Mesenteric fat pad (tissue), 1 donor: Measurements from ENCODE around the gene MINDY4B. TPM values are rescaled to one million over a fixed set of nuclear protein-coding genes. Genes with fewer than 3 reads are reported as not detected.

Experiments
- DNase-seq: peaks from one replicate; pipeline ENCODE4 v3.0.0-alpha.2; 2020; ENCODE audit warnings: low spot score
- long read RNA-seq: library from polyadenylated mRNA; unstranded; transcript quantifications from one replicate; pipeline ENCODE4 v2.0.0, GENCODE V29; 2020
- total RNA-seq: library from RNA; stranded (reverse); fragmentation: NEBNext Ultra II Directional; extraction: Animal tissue kit (Norgen Biotek cat#: 25700); gene quantifications from one replicate; pipeline ENCODE4 v1.2.1, GENCODE V29; 2021
- donor health status: DM: yes; HTN: yes; CAD: no.

Gene MINDY4B
- not detected for total RNA-seq
- long read RNA-seq, partial matches to known transcripts = 0 of 1 reads
- long read RNA-seq, other reads (novel, unspliced or antisense) = 1 of 1 reads

GRCh38 chr3:150905339-150905738 is at the start of gene MINDY4B:
MINDY4B (minus strand) TSS chr3:150905439; CDS start chr3:150905439, 0 bp downstream.
- no peak for DNase-seq

DNA sequence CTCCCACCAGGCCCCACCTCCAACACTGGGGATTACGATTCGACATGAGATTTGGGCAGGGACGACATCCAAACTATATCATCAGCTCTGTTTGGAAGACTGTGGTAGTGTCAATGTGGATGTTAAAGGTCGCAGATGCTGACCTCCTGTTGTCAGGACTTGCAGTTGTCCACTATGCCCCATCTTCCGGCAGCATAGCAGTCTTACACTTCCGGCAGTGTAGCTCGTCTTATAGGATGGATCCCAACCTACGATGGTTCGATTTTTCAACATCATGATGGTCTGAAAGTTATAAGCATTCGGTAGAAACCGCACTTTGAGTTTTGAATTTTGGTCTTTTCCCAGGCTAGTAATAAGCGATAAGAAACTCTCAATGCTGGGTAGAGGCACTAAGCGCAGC is 46.7 kb upstream of the MINDY4B start:
- DNase-seq = no peak

- no peak for DNase-seq
These were observed 40.2 kb upstream of the MINDY4B start for GRCh38 chr3:150945226-150946032.

GRCh38 chr3:150942221-150942620 is 37.0 kb upstream of the MINDY4B start:
- DNase-seq = no peak

DNA sequence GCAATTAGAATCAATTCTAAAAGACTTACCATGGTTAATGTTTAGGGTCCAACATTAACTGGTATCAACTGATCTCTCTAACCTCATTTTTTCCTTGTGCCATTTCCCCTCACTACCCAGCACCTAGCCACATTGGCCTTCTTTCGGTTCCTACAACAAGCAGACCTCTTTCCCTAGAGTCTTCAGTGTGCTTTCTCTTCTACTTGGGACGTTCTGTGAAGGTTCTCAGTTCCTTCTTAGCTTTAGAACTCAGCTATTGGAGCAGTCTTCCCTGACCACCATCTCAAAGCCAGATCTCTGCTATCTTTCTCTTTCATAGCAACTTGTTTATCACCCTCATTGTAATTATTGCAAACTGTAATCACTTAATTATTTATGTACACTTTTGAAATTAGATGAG is 31.5 kb upstream of the MINDY4B start:
- DNase-seq = no peak

- DNase-seq = no peak
These were observed 28.3 kb upstream of the MINDY4B start for GRCh38 chr3:150933473-150933995.

GRCh38 chr3:150931745-150932144 is 26.5 kb upstream of the MINDY4B start:
- DNase-seq = no peak

DNA sequence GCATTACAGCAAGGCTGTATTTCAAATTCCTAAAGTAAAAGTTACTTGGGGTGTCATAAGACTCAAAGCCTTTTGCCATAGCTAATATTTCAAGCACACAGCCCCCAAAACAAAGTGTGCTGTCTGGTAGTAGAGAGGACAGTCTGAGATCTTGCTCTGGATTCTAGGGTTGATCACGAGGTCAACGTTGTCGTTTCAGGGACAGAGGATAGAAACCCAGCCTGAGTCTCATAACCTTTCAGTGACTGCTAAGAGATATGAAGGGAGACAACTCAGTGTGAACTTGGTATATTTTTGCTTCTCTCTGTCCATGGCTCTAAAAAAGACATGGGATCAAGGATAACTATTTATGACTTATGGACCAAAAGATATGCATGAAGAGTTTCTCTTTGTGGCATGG is 25.6 kb upstream of the MINDY4B start:
- no peak for DNase-seq

DNA sequence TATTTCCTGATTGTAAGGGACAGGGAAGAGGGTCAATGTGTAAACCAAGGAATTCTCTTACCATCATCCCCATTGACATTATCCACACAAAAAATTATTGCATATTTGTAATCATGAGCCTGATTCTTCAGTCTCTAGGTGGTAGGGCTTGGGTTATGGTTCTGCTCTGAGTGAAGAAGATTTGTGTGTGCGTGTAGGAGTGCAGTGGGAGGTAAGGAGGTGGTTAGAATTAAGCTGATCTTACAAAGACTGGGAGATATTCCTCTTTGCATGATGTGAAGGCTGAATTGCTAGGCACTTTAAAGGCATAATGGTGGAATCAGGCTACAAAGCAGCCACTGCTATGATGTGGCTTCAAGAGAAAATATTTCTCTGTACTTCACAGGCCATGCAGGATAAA is 23.0 kb upstream of the MINDY4B start:
- DNase-seq = no peak

- no peak for DNase-seq
These were observed 21.1 kb upstream of the MINDY4B start for GRCh38 chr3:150926328-150926727.

- no peak for DNase-seq
These were observed 20.5 kb upstream of the MINDY4B start for GRCh38 chr3:150925751-150926201.

DNA sequence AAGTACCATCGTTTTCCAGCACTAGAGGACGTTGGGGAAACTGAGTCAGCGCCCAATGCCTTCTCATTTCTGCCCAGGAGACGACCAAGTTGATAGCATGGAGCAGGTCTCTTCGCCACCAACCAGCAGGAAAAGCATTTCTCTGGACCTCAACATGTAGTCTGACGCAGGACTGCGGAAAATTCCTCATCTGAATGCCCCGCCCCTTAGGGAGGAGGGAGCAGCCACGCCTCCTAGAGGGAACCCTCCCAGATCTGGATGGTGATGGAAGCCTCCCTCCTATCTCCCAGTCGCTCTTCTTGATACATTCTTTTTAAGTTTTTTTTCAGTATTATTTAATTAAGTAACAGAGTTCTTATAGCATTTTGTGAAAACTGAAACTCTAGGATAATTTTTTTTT is 17.4 kb upstream of the MINDY4B start:
- no peak for DNase-seq

DNA sequence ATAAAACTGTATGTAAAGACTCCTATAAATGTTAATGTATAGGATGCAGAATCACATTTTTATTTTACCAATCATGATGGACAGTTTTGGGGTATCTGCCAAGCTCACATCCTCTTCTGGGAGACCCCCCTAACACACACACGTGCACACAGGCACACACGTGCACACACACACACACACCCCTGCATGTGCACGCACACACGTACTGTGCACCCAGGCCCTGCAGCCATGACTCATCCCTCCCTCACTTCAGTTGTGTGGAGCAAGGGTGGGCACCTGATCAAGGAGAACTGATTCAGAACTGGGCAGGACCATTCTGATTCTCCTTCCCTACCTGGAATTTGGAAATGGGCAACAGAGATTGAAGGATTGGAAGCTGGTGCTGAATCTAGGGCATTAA is 16.0 kb upstream of the MINDY4B start:
- DNase-seq = no peak

DNA sequence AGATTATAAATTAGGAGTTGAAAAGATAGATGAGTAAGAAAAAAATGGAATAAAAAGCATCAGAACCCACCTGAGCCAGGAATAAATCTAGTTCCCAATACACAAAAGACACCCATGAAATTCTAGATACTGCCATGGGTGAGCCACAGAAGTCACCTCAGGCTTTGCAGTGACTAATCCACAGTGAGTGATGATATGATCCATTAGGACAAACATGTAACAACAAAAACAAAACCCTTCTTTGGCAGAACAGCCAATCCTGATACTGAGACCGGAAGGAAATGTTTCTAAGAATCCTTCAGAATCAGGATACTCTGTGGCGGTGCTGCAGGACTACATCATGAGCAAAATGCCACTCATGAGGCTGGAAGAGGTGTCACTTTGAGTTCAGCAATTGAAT is 15.0 kb upstream of the MINDY4B start:
- DNase-seq = no peak

DNA sequence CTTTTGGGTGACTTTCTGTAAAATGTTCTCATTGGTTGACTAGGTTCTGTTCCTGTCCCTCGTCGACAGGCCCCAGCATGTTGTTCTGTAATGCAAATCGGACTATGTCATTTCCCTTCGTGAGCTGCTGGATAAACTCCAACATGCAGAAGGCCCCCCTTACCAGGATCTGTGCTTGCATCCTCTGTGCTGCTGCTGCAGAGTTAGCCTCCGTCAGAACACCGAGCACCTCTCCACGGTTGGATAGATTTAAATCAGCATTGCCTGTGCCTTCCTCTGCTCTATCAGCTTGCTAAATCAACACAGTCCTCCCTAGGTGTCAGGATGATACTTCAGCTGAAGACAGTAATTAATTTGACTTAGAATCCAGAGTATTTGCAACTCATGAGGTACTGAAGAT is 12.7 kb upstream of the MINDY4B start:
- no peak for DNase-seq

GRCh38 chr3:150913133-150913922 is 8.1 kb upstream of the MINDY4B start:
- DNase-seq = no peak

GRCh38 chr3:150912501-150912900 is 7.3 kb upstream of the MINDY4B start:
- DNase-seq = no peak

GRCh38 chr3:150911771-150912170 is 6.5 kb upstream of the MINDY4B start:
- DNase-seq = no peak

DNA sequence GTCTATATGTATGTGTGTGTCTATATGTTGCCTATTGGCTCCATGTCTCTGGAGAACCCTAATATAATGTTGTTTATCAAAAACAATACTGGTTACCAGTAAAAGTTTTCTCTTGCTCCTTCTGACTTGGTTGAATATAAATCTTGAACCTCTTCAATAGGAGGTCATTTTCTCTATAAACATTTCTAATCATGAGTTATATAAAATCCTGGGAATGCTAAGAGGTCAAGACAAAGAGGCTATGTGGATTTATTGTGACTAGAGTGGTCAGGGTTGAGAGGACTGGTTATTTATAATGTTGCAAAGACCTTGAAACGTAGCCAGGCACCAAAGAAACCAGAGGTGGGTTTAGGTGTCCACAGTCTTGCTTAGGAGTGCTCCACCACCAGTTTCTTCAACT is 1.2 kb upstream of the MINDY4B start:
- no peak for DNase-seq

DNA sequence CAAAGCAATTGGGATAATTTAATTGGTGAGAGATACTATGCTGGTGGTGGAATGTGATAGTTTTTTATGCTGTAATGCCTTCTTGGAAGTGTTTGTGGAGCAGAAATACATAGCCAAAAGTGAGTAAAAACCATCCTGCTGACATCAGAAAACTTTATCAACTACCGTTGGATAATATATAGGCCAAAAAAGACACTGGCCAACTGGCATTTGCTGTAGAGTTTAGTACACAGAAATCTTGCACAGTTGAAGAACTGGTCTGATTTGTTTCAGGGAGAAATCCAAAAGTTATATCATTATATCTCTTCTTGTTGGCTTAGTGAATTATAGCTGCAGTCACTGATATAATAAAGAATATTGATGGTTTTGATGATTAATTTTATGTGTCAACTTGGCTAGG is 507 bp upstream of the MINDY4B start:
- DNase-seq = no peak

DNA sequence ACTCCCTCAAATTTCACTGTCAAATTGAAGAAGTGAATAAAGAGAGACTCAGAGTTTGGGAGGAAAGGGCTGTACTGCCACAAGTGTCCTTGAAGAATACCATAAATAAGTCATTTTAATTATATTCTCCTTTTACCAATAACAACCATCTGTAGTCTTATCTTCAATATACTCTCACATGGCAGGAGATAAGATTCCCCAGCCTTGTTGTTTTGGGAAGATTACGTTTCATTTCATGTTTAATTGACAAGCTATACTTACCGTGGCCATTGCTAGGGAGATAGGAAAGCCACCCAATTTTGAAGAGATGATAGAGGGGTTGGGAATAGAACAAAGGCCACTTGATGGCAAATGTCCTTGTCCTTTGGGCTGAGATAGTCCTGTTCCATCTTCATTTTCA is 2.3 kb downstream of the MINDY4B start:
- no peak for DNase-seq

- no peak for DNase-seq
These were observed 3.4 kb downstream of the MINDY4B start for GRCh38 chr3:150901793-150902192.
